Mesenteric fat pad (tissue), 1 donor: ENCODE results near the gene SLC25A29. TPM values are rescaled to one million over a fixed set of nuclear protein-coding genes. Genes with fewer than 3 reads are reported as not detected.

Experiments used
- DNase-seq: peaks from one replicate; pipeline ENCODE4 v3.0.0-alpha.2; 2020; ENCODE audit warnings: low spot score
- long read RNA-seq: library from polyadenylated mRNA; unstranded; transcript quantifications from one replicate; pipeline ENCODE4 v2.0.0, GENCODE V29; 2020
- total RNA-seq: library from RNA; stranded (reverse); fragmentation: NEBNext Ultra II Directional; extraction: Animal tissue kit (Norgen Biotek cat#: 25700); gene quantifications from one replicate; pipeline ENCODE4 v1.2.1, GENCODE V29; 2021
- donor health status: DM: yes; HTN: yes; CAD: no.

SLC25A29 gene
- total RNA-seq = 20.0 TPM
- long read RNA-seq, full-length matches to known transcripts = 16 of 33 reads
- long read RNA-seq, partial matches to known transcripts = 0 of 33 reads
- long read RNA-seq, other reads (novel, unspliced or antisense) = 17 of 33 reads

DNA sequence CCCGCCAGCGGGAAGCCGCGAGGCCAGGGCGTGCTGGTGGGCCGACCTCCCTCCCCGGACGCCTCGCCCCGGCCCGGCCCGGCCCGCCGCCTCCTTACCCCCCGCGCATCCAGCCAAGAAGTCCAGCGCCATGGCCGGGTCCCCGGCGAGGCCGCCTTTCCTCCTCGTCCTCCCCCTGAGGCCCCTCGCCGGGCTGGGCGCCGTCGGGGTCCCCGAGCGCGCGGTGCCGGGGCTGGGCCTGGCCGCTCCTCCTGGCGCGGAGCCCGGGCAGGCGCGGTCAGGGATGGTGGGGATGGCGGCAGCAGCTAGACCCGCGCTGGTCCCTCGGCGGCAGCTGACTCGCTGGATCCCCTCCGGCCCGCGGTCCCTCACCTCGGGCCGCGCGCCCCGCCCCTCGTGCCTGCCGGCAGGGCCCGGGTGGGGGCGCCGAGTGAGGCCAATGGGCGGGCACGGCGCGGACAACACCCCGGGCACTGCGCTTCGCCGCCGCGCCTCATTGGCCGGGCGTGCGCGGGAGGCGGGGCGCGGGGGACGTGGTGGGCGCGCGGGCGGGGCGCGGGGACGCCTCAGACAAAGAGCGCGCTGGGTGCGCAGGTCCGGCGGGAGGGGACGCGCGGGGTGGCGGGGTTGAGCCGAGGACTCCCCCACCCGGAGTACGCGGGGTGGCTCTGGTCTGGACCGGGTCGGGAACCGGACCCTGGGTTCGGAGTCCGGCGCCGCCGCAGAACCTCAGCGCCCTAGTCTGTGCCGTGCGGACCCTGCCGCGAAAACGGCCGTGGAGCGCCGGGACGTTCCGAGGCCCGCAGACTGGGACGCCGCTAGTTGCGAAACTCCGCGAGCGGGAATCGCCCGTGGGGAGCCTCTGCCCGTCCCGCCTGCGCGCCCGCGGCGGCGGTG, at the start of gene SLC25A29:
SLC25A29 (minus strand) TSS at position 344 of the 897 bp plus-strand sequence; CDS start at position 132, 212 bp downstream.
- peak; percentile 96 for DNase-seq

DNA sequence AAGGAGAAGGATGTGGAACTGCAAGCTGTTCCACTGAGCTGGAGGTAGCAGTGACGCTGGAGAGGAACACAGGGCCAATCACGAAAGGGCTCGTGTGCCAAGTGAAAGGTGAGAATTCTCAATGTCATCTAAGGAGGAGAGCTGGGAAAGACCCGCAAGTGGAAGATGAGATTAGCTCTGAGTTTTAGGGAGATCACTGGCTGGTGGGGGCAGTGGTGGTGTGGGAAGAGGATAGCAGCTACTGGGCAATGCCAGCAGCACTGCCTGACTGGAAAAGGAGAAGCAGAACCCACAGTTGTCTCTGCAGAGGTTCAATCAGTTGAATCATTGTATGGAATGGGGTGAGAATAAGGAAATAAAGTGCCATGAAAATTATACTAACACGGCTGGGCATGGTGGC, 44.7 kb upstream of the SLC25A29 start:
- DNase-seq = no peak

GRCh38 chr14:100350276-100350926, 44.2 kb upstream of the SLC25A29 start:
- DNase-seq = no peak

- DNase-seq = no peak
Observed at GRCh38 chr14:100348784-100349685, 42.8 kb upstream of the SLC25A29 start.

DNA sequence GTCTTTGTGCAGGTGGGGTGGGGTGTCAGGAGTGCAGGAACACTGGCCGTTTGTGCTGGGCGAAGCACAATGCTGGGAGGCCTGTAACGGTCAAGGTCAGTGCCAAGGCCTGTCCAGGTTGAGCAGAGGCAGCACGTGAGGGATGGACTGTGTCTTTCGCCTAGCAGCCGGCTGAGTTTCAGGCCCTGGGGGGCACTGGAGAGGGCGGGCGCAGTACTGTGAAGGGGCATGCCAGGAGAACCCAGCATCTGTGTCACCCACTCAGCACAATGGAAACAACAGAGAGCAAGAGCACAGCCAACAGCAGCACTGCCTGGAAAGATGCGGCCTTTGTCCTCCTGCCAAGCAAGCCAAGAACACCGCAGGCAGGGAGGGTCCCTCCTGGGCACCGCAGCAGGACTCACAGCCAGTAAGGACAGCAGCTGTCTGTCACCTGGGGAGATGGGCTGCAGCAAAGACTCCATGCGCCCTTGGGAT, 42.0 kb upstream of the SLC25A29 start:
- peak; percentile 59 for DNase-seq

DNA sequence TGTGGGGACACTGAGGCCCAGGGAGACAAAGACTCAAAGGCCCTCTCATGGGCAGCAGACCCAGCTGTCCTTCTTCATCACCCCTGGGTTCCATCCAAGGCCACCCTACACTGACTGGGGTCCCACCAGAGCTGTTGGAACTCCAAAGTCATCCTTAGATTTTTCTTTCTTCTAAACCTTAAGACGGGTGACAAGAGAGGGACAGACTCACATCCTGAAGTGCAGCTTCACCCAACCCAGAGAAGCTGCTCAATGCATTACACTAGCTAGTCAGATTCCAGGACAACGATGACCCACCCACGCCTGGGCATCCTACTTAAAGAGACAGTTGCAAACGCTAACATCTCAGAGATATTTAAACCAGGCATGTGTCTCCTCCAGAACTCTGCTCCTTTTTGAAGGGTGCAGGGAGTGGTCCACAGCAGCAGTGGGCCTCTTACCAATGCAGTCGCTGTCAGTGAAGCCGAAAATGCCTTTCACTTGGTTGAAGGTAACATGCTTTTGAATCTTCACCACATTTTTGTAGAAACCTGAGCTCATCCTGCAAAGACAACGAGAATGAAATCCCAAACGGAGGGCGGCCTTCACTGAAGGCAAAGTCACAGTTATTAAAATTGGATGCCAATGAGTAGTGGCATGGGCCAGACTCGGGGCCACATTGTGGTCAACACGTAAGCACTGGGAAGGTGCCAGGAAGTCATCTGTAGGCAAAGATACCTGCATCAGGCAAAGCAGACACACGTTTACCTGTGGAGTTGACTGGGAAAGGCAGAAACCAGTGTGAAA, 40.3 kb upstream of the SLC25A29 start:
- DNase-seq = peak; percentile 55

DNA sequence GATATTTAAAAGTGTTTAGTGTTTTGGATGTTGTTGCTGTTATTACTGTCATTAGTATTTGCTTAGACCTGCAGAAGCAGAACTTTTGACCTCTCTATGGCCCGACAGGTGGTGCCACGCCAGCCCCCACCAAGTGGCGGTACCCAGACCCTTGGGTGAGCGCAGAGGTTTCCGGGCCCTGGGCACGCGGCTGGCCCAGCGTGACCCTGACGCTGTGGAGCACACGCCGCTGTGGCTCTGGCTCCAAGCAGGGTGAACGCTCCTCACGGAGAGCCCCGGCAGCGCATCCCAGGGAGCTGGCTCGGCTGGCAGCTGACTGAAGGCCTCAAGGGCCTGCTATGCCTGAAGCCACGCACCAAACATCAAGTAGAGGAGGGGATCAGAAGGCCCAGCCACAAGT, 39.5 kb upstream of the SLC25A29 start:
- peak; percentile 76 for DNase-seq

DNA sequence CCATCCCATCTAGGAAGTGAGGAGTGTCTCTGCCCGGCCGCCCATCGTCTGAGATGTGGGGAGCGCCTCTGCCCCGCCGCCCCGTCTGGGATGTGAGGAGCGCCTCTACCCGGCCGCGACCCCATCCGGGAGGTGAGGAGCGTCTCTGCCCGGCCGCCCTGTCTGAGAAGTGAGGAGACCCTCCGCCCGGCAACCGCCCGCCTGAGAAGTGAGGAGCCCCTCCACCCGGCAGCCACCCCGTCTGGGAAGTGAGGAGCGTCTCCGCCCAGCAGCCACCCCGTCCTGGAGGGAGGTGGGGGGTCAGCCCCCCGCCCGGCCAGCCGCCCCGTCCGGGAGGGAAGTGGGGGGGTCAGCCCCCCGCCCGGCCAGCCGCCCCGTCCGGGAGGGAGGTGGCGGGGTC, 38.4 kb upstream of the SLC25A29 start:
- DNase-seq = peak; percentile 51

DNA sequence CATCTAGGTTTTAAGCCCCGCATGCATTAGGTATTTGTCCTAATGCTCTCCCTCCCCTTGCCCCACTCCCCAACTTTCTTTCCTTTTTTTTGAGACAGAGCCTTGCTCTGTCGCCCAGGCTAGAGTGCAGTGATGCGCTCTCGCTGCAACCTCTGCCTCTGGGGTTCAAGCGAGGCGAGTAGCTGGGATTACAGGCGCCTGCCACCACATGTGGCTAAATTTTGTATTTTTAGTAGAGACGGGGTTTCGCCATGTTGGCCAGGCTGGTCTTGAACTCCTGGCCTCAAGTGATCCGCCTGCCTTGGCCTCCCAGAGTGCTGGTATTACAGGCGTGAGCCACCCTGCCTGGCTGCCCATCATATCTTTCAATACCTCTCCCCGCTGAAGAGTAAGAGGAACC, 36.6 kb upstream of the SLC25A29 start:
- peak; percentile 64 for DNase-seq

DNA sequence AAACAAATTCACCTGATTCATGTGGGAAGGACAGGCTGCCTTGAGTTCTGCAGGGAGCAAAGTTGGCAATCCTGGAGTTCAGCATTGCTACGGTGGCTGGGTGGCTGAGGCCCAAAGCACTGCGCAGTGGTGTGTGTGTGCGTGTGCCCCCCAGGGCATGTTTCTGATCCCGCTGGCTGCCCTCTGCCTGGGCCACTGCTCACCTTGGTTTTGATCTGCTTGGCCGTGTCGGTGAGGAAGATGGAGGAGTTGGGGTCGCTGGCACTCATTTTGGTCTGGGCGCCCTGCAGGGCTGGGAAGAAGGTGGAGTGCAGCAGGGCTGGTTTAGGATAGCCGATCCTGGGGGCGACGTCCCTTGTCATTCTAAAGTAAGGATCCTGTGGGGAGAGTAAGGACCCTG, 36.0 kb upstream of the SLC25A29 start:
- DNase-seq = peak; percentile 37

DNA sequence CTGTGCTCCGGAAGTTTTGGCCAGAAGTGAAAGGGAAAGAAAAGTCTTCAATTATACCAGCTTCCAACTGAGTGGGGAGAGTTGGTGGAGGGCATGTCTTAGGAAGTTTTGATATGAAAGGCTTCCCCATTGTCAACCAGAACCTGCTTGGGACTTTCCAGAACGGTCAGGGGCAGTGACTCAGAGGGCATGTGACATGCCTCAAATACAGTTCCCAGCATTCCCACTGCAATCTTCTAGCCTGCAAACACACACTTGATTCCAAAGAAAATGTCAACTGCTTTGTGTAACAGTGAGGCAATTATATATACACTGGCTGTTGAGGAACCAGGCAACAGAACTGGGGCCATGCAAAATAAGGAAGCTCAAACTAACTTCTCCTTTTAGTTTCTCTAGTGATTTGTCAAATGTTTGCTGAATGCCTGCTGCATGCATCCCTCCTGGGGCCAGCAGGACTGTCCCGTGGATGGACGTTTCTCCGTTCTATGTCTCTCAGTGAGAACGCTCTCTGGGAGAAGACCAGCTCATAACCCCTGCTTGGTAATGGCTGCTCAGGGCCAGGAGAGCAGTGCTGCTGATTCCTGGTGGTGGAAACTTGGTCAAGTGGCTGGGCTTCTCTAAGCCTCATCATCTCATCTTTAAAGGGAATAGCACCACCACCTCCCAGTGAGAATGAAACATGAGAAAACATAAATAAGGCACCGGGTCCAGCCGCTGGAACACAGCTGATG, 35.2 kb upstream of the SLC25A29 start:
- peak; percentile 67 for DNase-seq

GRCh38 chr14:100340423-100340813, 34.2 kb upstream of the SLC25A29 start:
- peak; percentile 57 for DNase-seq

DNA sequence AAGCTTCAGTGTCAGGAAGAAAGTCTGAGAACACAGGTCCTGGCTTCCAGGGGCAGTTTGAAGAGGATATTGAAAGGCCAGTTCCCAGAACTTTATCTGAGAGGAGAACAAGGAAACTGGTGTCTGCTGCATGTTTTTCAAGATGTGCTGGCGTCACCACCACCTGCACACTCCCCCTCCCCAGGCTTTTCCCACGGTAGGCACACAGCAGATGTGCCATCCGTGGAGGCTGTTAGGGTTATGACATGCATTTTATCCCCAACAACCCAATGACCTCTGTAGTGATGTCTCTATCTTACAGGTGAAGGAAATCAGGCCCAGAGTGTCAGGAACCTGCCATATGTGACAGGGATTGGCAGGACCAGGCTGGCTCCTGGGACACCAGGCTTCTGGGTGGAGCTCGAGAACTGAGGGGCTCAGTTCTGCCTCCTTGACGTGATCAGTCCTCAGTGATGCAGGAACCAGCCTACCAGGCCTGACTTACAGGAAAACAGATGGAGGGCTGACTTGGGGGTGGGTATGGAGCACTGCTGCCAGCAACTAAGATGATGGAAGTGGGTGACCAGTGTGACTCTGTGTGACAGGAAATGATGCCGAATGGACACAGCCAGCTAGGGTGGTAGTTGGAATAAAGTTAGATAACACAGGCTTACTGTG, 33.6 kb upstream of the SLC25A29 start:
- peak; percentile 78 for DNase-seq

DNA sequence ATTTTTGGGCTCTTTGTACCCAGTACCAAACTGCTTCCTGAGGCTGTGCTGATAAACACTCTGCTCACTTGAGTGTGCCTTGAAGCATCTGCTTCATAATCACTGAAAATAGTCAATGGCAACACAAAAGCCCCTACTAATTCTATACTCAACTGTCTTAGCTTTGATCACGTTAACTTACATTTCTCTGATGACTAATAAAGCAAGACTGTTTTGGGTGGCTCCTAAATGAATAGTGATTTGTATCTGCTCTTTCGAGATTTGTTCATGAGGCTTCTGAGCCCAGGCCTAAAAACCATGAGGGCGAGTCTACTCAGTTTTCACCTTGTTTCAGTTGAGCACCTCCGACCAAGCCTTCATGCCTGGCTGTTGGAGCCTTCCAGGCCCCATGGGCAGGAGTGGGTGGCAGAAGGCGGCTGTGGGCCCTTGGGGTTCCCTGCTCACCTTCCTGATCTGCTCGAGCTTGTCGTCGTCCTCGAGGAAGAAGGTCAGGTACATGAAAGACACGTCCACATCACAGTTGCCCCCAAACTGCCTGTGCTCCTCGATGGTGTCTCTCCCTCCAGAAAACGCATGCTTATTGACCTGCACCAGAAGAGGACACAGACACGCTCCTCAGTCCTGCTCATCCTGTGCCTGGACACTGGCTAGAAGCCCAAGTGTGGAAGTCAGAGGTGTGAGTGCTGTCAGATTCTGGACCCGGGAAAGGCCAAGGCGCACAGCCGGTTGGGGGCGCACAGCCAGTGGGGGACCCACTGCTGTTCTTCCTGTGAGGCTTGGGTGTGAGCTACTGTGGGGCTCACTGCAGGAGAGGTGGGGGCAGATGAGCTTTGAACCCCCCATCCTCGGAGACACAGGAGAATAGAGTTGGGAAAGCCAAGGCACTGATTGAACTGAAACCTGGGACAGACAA, 30.6 kb upstream of the SLC25A29 start:
- DNase-seq = peak; percentile 60

GRCh38 chr14:100334904-100335303, 28.7 kb upstream of the SLC25A29 start:
- DNase-seq = peak; percentile 28

DNA sequence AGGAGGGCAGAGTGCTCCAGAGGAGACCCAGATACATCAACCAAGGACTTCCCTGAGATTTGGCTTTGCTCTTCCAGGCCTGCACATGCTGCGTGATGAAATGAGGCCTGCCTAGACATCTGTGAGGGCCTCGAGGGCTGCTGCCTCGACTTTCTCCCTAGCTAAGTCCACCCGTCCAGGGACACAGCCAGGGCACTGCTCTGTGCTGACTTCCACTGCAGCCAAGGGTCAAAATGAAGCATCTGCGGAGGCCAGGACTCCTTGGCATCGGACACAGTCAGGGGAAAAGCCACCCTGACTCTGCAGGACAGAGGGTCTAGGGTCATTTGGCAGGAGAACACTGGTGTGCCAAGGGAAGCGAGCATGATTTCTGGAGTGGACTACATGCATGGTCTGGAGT, 27.6 kb upstream of the SLC25A29 start:
- no peak for DNase-seq

GRCh38 chr14:100333311-100333710, 27.1 kb upstream of the SLC25A29 start:
- DNase-seq = no peak

- no peak for DNase-seq
Observed at GRCh38 chr14:100332797-100333196, 26.6 kb upstream of the SLC25A29 start.
